HG02852 (cell line): ENCODE results near the gene RLBP1.

ENCODE experiments used
- ATAC-seq: cut with Tn5 transposase; IDR thresholded peaks from one replicate; pipeline ENCODE4 v1.9.1; 2021; ENCODE audit warnings: mild to moderate bottlenecking, moderate library complexity; ENCODE audit not compliant: unreplicated experiment

Gene RLBP1

GRCh38 chr15:89206908-89207331, 14.5 kb downstream of the RLBP1 start:
- peak; percentile 82 for ATAC-seq

- no peak for ATAC-seq
These were observed 15.3 kb downstream of the RLBP1 start for GRCh38 chr15:89205991-89206585.

- no peak for ATAC-seq
These were observed 17.6 kb downstream of the RLBP1 start for GRCh38 chr15:89203705-89204273.

- ATAC-seq: no peak
These were observed 19.8 kb downstream of the RLBP1 start for GRCh38 chr15:89201465-89202005.

- no peak for ATAC-seq
These were observed 21.2 kb downstream of the RLBP1 start for GRCh38 chr15:89200182-89200581.

DNA sequence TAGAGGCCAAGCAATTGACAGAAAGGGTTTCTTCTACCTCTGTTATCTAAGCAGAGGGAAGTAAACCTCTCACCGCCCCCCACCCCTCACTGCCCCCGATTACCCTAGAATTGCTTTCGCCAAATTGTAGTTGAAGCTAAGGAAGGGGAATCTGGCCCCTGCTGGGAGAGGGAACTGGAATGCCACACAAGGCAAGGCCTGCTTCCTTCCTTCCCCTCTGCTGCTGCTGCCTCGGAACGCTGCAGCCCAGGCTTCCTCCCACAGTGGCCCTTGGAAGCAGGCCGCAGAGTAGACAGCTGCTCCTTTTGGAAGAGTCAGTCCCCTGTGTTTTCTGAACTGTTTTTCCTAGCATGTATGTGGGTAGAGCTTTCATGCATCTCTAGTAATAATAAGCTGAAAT, 21.6 kb downstream of the RLBP1 start:
- no peak for ATAC-seq

- ATAC-seq: no peak
These were observed 22.4 kb downstream of the RLBP1 start for GRCh38 chr15:89198934-89199333.

DNA sequence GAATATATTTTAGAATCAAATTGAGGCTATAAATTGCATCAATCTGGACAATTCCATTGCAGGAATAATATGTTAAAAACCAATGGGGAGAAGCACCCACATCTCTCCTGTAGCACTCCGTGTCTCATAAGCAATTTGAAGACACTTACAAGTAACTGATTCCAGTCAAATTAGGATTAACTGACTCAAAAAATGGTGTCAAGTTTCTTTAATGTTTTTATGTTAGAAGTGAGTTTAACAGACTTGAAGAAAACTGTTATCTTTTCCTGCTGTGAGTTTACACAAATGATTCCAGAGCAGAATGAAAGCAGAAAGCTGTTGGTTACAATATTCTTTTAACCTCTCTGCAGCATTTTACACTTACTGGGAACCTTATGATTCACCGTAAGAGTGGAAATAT, 23.2 kb downstream of the RLBP1 start:
- no peak for ATAC-seq

DNA sequence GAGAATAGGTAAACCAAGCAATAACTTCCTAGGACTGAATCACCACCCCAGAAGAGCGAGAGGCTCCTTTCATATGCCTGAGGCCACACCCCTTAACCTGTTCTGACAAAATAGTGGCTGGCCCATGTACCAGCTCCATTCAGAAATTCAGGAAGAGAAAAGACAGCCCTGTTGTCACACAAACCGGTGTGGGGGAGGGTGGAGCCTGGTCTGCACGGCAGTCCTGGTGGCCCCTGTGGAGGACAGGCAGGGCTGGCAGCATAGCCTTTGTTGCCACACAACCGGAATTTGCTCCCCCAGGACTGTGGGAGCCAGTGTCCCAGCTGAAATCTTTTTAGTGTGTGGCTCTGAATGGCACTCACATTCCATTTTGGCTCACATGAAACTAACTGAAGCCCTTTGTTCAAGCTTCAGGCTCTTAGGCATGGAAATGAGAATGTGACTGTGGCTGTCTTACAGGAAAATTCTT, 23.8 kb downstream of the RLBP1 start:
- no peak for ATAC-seq

GRCh38 chr15:89196994-89197393, 24.4 kb downstream of the RLBP1 start:
- ATAC-seq: no peak

GRCh38 chr15:89196241-89196640, 25.1 kb downstream of the RLBP1 start:
- no peak for ATAC-seq

- no peak for ATAC-seq
These were observed 25.5 kb downstream of the RLBP1 start for GRCh38 chr15:89195836-89196235.

- no peak for ATAC-seq
These were observed 26.8 kb downstream of the RLBP1 start for GRCh38 chr15:89194608-89195007.

DNA sequence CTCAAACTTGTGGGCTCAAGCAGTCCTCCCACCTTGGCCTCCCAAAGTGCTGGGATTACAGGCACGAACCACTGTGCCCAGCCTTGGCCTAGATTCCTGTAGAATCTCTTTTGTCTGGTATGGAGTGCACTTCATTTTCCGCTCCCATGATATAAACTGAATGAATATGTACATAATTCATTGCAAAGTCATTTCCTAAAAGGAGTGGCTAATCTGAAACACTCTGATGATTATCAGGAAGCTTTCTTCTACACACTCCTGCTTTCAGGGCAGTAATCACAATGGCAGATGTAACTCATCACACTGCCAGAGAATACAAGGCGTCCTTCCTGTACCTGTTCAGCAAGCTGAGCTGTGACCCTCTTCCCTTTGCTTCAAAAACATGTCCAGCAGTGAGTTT, 28.6 kb downstream of the RLBP1 start:
- no peak for ATAC-seq

DNA sequence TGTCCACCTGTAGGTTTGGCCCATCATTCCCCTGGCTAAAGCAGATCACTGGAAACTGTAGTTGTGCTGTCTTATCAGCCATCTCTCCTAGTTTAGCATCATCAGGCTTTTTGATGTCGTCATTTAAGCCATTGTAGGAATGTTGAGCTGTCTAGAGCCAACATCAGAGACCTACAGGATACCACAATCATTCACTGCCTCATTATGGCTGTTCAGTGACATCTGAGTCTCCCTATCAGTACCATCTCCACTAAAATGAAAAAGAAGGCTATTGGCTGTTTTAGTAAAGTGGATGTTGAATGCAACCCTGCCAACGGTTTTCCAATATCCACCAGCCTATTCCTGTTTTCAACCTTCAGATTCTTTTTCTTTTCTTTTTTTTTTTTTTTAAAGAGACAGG, 29.2 kb downstream of the RLBP1 start:
- ATAC-seq: no peak

- ATAC-seq: no peak
These were observed 33.3 kb downstream of the RLBP1 start for GRCh38 chr15:89187986-89188514.

- ATAC-seq: no peak
These were observed 33.9 kb downstream of the RLBP1 start for GRCh38 chr15:89187301-89187985.

DNA sequence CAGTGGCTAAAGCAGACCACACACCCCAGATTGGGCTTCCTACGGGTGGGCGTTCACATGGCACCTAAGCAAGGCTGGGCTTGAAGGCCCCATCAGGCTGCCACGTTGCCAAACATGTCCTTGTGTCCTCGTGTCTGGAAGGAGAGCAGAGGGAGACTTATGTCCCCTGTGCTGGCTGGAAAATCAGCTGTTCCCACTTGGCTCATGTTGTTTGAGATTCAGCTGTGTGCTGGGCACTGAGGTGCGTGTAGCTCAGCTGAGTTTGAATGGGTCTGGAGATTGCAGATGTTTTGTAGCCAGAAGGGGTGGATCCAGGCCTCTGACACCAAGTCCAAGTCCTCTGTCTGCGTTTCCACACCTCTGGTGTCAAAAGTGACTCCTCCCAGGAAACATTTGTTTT, 34.6 kb downstream of the RLBP1 start:
- no peak for ATAC-seq

- ATAC-seq: no peak
These were observed 36.4 kb downstream of the RLBP1 start for GRCh38 chr15:89184886-89185526.

DNA sequence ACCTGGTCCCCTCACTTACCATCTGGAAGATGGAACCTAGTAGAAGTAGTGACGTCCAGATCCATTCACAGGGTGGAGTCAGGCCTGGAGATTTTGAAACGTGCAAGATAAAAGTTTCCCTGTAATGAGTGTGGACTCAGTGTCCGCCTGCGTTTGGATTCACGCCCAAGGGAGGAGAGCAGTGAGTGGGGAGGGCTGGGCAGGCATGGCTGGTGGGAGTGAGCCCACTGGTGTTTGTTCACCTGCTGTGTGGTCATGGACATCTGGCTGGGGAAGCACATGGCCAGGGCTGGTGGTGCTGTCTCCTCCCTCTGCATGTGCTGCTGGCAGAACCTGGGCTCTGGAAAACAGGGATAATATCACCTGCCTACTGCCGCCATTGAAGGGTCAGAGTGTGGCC, 37.0 kb downstream of the RLBP1 start:
- no peak for ATAC-seq
